Subcutaneous abdominal adipose tissue (tissue), 5 donors: ENCODE data around the gene OXCT1.

Source experiments
- H3K27ac ChIP-seq: one replicate; pipeline ENCODE4 v1.7.0; 2013; ENCODE audit warnings: low read depth, mild to moderate bottlenecking, inconsistent platforms, low read length, moderate library complexity
- H3K27me3 ChIP-seq, 5 donors: one replicate each; pipeline ENCODE4 v1.7.0; 2013; ENCODE audit warnings: low read length in 5 of 5, inconsistent platforms in 1 of 5; ENCODE audit not compliant: control insufficient read depth in 5 of 5, insufficient read depth in 4 of 5
- H3K36me3 ChIP-seq, 5 donors: one replicate each; pipeline ENCODE4 v1.7.0; 2013; ENCODE audit warnings: low read length in 5 of 5; ENCODE audit not compliant: control insufficient read depth in 5 of 5, insufficient read depth in 5 of 5
- H3K4me1 ChIP-seq, 5 donors: one replicate each; pipeline ENCODE4 v1.7.0; 2013; ENCODE audit warnings: low read length in 5 of 5, mild to moderate bottlenecking in 3 of 5, moderate library complexity in 1 of 5; ENCODE audit not compliant: control insufficient read depth in 5 of 5, insufficient read depth in 5 of 5
- H3K4me3 ChIP-seq, 5 donors: one replicate each; pipeline ENCODE4 v1.7.0; 2013; ENCODE audit warnings: low read length in 5 of 5, low read depth in 1 of 5
- H3K9ac ChIP-seq, 5 donors: one replicate each; pipeline ENCODE4 v1.7.0; 2013; ENCODE audit warnings: low read length in 5 of 5, mild to moderate bottlenecking in 4 of 5, moderate library complexity in 3 of 5
- H3K9me3 ChIP-seq, 5 donors: one replicate each; pipeline ENCODE4 v1.7.0; 2013; ENCODE audit warnings: low read length in 5 of 5; ENCODE audit not compliant: control insufficient read depth in 5 of 5
- donor health status: healthy.
- donor health status: healthy.
- donor health status: healthy.
- donor health status: healthy.
- donor health status: healthy.

Gene OXCT1

GRCh38 chr5:41875121-41875520 lies 4.9 kb upstream of the OXCT1 start:
- no peaks in the 10 kb centered on the region for H3K36me3 ChIP-seq

GRCh38 chr5:41874512-41875060 lies 4.4 kb upstream of the OXCT1 start:
- H3K9me3 ChIP-seq = no peaks in the 10 kb centered on the region
- peaks cover 5 to 28% (median 14%) of the 10 kb centered on the region in 5 donors for H3K4me1 ChIP-seq
- no peaks in the 10 kb centered on the region for H3K36me3 ChIP-seq
- no peak overlapping the region for H3K4me3 ChIP-seq
- H3K9ac ChIP-seq = no peak overlapping the region
- no peak overlapping the region for H3K27ac ChIP-seq
- H3K27me3 ChIP-seq = peaks cover 0 to 4% (median 0%) of the 10 kb centered on the region in 5 donors

More at GRCh38 chr5:41875121-41875520, 4.9 kb upstream of the OXCT1 start:
- Histone ChIP-seq H3K4me1 (peaks cover 5 to 22% (median 9%) of the 10 kb centered on the region in 5 donors), H3K9ac (no peak overlapping the region), H3K4me3 (no peak overlapping the region), H3K9me3 (no peaks in the 10 kb centered on the region), H3K27ac (no peak overlapping the region), H3K27me3 (peaks cover 0 to 4% (median 0%) of the 10 kb centered on the region in 5 donors)

GRCh38 chr5:41871852-41872251 lies 1.6 kb upstream of the OXCT1 start:
- no peak overlapping the region for H3K27ac ChIP-seq
- H3K27me3 ChIP-seq = no peaks in the 10 kb centered on the region
- no peak overlapping the region for H3K9ac ChIP-seq
- H3K9me3 ChIP-seq = no peaks in the 10 kb centered on the region
- H3K36me3 ChIP-seq = no peaks in the 10 kb centered on the region
- H3K4me1 ChIP-seq = peaks cover 5 to 37% (median 24%) of the 10 kb centered on the region in 5 donors
- H3K4me3 ChIP-seq = no peak overlapping the region

GRCh38 chr5:41870627-41871048 lies 413 bp upstream of the OXCT1 start:
- Histone ChIP-seq H3K4me3 (peak overlapping the region; percentile 58 to 98 (median 95)), H3K9me3 (no peaks in the 10 kb centered on the region), H3K36me3 (no peaks in the 10 kb centered on the region), H3K9ac (peak overlapping the region in 4 of 5 donors; percentile 65 to 85 (median 71)), H3K4me1 (peaks cover 5 to 37% (median 24%) of the 10 kb centered on the region in 5 donors), H3K27ac (peak overlapping the region; percentile 54), H3K27me3 (no peaks in the 10 kb centered on the region)

GRCh38 chr5:41869151-41869723 lies 988 bp downstream of the OXCT1 start:
- Histone ChIP-seq H3K27ac (peak overlapping the region; percentile 54), H3K9me3 (no peaks in the 10 kb centered on the region), H3K4me1 (peaks cover 5 to 38% (median 24%) of the 10 kb centered on the region in 5 donors), H3K9ac (peak overlapping the region in 4 of 5 donors; percentile 66 to 85 (median 76)), H3K36me3 (no peaks in the 10 kb centered on the region), H3K4me3 (peak overlapping the region; percentile 81 to 98 (median 95)), H3K27me3 (no peaks in the 10 kb centered on the region)

GRCh38 chr5:41863871-41864486 lies 6.2 kb downstream of the OXCT1 start:
- Histone ChIP-seq H3K4me1 (peaks cover 0 to 10% (median 5%) of the 10 kb centered on the region in 5 donors), H3K27ac (no peak overlapping the region), H3K27me3 (no peaks in the 10 kb centered on the region), H3K9me3 (no peaks in the 10 kb centered on the region), H3K9ac (no peak overlapping the region), H3K36me3 (peaks cover 5 to 24% (median 13%) of the 10 kb centered on the region in 5 donors), H3K4me3 (no peak overlapping the region)

- peak overlapping the region in 1 of 5 donors; percentile 29 for H3K9ac ChIP-seq
- H3K27ac ChIP-seq = no peak overlapping the region
- no peak overlapping the region for H3K4me3 ChIP-seq
- H3K9me3 ChIP-seq = no peaks in the 10 kb centered on the region
- peaks cover 10 to 46% (median 25%) of the 10 kb centered on the region in 5 donors for H3K36me3 ChIP-seq
- H3K4me1 ChIP-seq = peaks cover 0 to 3% (median 0%) of the 10 kb centered on the region in 5 donors
- H3K27me3 ChIP-seq = no peaks in the 10 kb centered on the region
Observed at GRCh38 chr5:41858890-41859289, 11.3 kb downstream of the OXCT1 start.

- Histone ChIP-seq H3K27me3 (no peaks in the 10 kb centered on the region), H3K4me3 (no peak overlapping the region), H3K4me1 (no peaks in the 10 kb centered on the region), H3K36me3 (peaks cover 10 to 54% (median 27%) of the 10 kb centered on the region in 5 donors), H3K27ac (no peak overlapping the region), H3K9me3 (no peaks in the 10 kb centered on the region), H3K9ac (no peak overlapping the region)
Observed at GRCh38 chr5:41857989-41858388, 12.2 kb downstream of the OXCT1 start.

GRCh38 chr5:41856644-41857491 lies 13.4 kb downstream of the OXCT1 start:
- no peaks in the 10 kb centered on the region for H3K4me1 ChIP-seq
- no peak overlapping the region for H3K27ac ChIP-seq

More at GRCh38 chr5:41856644-41857491, 13.4 kb downstream of the OXCT1 start:
- peak overlapping the region in 1 of 5 donors; percentile 35 for H3K9ac ChIP-seq
- peaks cover 18 to 63% (median 35%) of the 10 kb centered on the region in 5 donors for H3K36me3 ChIP-seq
- H3K9me3 ChIP-seq = no peaks in the 10 kb centered on the region
- no peak overlapping the region for H3K4me3 ChIP-seq
- no peaks in the 10 kb centered on the region for H3K27me3 ChIP-seq
